HG02938 (cell line): Measurements from ENCODE around the gene SCFD2.
"Not testable (repeated sequence)": the region's sequence is repeated elsewhere in the genome, so short reads cannot be mapped to it uniquely, and the experiment has no call there.

Experiments used
- ATAC-seq: cut with Tn5 transposase; IDR thresholded peaks from one replicate; pipeline ENCODE4 v1.9.1; 2021; ENCODE audit warnings: mild to moderate bottlenecking, moderate library complexity; ENCODE audit not compliant: unreplicated experiment

Gene SCFD2

DNA sequence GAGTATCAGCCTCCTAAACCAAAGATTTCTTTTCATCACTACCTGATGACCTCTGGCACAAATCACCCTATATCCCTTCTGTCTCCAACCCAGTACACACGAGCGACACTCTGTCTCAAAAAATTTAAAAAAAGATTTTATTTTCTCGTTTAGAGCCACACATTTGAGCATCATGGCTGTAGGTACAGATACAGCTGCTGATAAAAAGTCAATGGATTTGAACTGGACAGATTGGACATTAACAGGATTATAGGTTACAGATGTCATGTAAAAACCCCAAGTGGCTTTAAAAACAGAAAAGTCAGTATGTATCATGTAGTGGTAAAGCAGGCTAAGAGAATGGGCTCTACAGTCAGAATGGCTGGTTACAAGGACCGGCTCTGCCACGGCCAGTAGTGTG lies 171.1 kb downstream of the SCFD2 start:
- no peak for ATAC-seq

DNA sequence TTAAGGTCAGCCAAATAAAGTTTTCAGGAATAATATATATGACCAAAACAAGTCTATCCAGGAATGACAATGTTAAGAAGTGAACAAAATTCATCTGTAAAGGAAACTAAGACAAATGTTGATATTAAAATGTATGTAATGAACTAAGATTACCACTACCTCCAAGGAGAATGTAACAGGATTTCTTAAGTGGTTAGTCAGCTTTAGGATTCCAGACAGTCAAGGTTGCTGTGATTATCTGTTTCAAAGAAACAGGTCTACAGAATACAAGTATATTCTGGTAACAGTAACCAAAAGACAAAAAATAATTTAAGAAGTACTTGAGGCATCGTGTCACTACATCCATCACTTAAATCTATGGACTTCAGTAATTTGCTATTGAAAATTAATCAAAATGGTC lies 172.8 kb downstream of the SCFD2 start:
- no peak for ATAC-seq

DNA sequence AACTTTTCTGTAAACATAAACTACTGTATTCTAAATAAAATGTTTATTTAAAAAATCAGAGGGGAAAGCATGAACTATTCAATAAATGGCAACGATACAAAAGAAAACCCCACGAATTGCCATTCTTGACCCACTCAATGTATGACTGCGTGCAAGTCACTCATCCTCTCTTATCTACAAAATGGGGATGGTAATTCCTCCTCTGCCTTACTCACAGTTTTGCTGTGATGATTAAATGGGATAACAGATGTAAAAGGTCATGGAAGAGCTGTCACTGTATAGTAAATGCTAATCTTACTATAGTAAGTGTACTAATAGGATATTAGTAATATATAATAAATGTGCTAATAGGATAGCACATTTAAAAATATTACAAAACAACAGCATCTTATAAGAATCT lies 173.4 kb downstream of the SCFD2 start:
- no peak for ATAC-seq

DNA sequence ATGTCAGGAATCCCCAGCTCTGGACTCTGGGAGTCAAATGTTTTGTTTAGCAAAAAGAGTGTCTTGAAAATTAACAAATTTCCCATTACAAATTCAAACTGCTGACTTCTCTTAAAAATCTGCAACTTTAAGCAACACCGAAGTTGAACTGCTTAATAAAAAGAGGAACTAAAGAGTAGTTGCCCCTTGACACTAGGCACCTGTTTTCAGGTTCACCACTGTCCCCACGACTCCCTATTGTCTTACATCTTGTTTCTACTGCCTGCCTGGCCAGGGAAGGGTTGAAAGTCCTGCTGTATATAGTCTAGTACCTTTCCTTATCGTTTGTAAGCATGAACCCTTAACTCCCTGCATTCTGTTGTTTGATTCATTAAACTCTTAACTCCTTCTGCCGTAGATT lies 173.9 kb downstream of the SCFD2 start:
- no peak for ATAC-seq

DNA sequence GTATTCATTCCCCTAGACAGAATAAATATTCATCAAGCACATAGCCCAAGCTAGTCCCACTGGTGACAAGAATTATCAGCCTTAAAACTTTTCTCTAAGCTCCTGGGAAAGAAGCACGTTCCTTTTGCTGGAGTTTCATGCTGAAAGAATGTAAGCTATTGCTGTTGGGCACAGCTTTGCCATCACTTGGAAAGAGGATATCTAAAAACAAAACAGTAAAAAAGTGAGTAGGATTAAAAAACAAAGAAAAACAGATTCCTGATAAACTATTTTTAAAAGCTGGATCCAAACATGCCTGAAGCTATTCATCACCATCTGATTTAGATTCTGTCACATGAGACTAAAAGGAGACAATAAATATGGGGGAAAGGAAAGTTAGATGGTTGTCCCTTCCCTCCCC lies 176.8 kb downstream of the SCFD2 start:
- ATAC-seq, result no peak

DNA sequence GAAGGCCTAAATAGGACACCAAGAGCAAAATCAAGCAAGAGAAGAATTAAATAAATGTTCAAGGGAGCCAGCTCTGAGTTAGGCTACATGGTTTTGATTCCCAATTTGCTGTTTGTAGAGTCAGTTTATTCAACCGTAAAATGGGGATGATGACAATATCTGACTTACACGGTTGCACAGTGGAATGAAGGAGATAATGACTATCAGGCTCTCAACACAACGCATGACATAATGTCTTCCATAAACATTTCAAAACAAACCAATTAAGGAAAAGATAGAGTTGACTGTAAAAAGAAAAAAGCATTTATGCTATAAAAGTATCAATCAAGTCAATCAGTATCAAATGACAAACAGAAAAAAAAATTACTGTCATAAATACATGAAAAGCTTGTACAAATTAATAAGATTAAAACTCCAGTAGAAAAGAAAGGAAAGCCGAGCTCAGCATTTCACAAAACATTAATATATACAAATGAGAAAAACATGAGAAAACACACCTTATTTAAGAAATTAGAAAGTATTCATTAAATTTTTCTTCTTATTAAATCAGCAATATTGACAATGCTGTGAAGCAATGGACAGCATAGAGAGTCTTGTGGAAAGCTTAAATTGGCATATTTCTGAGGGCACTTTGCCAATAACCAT lies 179.0 kb downstream of the SCFD2 start:
- no peak for ATAC-seq

DNA sequence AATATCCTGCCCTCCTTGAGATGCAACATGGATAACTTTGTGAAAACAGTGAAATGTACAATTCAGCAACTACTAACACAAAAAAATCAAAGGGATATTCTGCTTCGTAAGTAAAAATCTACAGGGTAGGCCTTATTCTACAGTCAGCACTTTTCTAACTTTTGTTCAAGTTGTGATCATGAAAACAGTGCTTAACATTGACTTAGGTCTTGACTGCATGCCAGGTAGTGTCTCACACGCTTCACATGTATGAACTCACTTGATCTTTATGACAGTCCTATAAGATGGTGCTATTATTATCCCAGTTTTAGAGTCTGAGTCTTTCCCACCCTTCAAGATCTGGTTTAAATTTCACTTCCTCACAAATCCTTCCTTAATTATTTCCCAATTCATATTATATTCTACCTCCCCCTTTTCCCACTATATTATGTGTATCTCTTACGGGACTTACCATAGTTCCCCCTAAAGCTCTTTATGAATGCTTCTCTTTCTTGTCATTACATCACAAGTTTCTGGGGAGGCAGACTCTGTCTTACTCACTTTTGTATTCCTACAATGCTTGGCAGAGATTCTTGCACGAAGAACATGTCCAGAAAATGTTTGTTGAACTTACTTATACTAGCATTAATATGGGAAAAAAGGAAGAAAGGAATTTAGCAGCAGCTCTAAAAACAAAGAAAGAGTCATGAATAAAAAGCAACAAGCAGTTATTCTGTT lies 179.8 kb downstream of the SCFD2 start:
- no peak for ATAC-seq

DNA sequence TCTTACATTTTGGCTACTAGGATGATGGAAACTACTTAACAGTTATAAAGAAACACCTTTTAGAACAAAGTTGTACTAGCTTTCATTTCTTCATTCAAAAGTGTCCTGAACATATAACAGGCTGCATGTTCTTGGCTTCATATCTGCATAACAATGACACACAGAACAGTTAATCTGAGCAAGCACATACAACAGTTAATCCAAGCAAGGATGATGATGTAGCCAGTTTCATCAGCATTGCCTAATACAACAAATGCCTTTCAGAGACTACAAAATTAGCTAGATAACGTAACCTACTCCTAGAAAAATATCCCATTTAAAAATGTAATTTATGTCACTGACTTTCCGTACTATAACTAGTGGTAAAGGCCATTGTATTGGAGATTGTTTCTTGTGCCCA lies 182.1 kb downstream of the SCFD2 start:
- ATAC-seq, result no peak

DNA sequence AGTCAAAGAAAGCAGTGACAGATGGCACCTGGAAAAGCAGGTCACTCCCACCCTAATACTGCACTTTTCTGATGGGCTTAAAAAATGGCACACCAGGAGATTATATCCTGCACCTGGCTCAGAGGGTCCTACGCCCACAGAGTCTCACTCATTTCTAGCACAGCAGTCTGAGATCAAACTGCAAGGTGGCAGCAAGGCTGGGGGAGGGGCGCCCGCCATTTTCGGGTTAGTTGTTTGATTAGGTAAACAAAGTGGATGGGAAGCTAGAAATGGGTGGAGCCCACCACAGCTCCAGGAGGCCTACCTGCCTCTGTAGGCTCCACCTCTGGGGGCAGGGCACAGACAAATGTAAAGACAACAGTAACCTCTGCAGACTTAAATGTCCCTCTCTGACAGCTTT lies 188.1 kb downstream of the SCFD2 start:
- not testable (repeated sequence) for ATAC-seq

DNA sequence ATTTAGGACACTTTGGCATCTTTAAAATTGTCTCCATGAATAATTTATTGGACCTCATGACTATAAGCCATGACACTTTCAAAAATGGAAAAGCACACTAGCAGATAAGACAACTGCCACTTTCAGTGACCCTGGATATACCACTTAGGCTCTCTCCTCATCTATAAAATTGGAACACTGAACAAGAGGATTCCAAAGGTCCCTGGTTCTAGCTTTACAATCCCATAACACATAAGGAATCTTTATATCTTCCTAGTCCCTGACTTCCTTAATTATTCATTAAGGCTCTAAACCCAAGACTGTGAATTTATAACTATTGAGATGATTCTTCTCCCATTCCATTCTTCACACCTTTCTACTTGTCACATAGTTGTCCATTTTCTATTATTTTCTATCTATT lies 190.2 kb downstream of the SCFD2 start:
- no peak for ATAC-seq

DNA sequence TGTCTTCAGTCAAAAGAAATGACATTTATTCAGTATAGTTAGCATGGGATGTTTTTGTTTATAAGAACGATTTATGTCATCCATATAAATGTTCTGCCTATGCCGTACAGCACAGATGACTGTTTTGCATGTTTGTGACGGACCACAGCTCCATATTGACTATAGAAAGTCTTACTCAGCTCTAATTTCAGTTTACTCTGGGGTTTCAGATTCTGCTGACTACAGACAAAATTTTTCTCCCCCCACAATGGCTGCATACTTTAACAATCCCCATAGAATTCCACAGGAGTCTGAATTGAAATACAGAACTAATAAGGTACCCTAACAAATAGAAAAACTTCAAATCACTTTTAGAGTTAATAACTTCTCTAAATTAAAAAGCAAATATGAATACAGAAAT lies 191.0 kb downstream of the SCFD2 start:
- no peak for ATAC-seq

DNA sequence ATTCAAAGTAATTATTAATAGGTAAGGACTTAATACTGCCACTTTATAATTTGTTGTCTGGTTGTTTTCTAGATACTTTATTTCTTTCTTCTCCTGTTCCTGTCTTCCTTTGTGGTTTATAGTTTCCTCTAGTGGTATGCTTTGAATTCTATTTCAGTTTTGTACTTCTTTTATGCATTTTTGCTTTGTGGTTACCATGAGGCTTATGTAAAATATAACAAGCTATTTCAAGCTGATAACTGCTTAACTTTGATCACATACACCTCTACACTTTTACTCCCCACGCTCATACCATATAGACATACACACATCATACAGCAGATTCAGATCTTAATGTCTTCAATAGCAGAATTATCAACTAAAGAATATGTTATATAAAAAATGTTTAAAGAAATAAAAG lies 192.3 kb downstream of the SCFD2 start:
- ATAC-seq, result no peak

DNA sequence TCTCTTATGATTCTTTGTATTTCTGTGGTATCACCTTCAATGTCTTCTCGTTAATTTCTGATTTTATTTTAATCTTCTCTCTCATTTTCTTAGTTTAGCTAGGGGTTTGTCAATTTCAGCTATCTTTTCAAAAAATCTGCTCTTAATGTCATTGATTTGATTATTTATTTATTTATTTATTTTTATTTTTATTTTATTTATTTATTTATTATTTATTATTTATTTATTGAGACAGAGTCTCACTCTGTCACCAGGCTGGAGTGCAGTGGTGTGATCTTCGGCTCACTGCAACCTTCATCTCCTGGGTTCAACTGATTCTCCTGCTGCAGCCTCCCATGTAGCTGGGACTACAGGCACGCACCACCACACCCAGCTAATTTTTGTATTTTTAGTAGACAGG lies 194.1 kb downstream of the SCFD2 start:
- no peak for ATAC-seq

DNA sequence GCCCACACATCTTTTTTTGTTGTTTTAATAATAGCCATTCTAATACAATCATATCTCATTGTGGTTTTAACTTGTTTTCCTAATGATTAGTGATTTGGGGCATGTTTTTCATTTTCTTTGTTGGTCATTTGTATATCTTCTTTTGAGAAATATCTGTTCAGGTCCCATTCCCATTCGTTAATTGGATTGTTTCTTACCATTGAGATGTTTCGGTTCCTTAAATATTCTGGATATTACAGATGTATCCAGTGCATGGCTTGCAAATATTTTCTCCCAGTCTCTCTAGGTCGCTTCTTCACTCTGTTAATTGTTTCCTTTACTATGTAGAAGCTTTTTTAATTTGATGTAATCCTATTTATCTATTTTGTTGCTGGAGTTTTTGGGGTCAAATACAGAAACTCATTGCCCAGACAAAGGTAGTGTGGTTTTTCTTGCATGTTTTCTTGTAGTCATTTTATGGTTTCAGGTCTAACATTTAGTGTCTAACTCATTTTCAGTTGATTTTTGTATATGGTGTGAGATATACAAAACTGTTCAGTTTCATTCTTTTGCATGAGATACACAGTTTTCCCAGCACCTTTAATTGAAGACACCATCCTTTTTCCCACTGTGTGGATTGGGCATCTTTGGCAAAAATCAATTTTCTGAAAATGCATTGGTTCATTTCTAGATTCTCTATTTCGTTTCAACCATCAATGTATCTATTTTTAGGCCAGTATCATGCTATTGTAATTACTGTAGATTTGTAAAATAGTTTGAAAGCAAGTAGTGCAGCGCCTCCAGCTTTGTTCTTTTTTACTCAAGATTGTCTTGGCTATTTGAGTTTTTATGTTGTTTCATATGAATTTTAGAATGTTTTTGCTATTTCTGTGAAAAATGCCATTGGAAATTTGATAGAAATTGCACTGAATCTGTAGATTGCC lies 195.9 kb downstream of the SCFD2 start:
- ATAC-seq, result no peak

DNA sequence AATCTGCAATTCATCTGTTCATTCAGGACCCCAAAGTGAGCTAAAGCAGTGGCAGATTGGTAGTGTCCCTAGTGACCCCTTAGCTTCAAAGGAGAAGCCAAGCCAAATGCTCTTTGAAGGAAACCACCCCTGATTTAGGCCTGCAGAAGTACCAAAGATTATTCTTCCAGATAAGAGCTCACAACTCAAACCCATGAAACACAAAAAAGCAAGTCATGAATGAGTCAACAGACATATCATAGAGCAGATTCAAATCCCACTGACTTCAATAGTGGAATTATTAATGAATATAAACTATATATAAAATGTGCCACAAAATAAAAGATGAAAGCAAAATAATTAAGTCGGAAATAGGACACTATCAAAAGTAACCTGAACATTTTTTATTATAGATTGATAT lies 197.6 kb downstream of the SCFD2 start:
- no peak for ATAC-seq

DNA sequence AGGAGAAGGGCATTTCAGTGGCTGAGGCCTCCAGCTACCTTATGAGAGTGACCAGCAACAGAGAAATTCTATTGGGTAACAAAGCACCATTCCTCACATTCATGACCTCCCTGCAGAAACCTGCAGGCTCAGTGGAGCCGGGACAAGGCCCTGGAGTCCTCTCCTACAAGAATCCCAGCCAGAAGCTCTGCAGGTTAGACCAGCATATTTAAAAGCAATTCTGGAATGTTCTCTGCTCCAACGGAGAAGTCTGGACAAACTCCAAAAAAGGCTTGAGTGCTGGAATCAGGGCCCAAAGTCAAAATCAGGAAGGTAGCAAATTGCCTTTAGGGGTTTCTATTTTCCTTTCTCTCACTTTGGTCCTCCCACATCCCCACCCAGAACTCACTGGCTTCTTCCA lies 202.9 kb downstream of the SCFD2 start:
- no peak for ATAC-seq

DNA sequence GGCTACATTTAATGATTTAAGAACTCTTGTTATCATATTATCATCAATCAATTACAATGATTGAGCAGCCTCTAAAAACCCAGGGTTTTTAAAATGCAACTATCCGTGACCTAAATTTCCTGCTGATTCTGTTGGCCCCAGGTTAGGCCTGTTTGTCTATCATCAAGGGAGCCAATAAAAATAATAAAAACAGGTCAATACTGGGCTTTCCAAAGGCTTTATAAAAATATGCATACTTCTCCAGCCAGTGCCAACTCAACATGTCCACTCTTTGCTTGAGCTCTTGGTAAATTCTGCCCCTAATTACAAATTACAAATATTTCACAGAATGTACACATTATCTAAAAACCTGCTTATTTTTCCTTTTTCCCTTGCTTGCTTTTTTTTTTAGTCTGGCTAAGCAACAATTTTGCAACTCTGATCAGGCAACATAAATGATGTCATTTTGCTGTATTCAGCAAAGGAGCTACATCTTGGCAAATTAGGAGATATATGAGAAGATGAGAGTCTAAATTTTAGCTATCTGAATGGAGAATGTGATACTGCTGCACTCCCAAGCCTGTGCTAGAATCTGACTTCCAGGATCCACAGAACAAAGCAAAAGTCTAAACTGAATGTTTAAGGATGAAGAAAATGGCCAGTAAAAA lies 204.0 kb downstream of the SCFD2 start:
- ATAC-seq, result no peak

DNA sequence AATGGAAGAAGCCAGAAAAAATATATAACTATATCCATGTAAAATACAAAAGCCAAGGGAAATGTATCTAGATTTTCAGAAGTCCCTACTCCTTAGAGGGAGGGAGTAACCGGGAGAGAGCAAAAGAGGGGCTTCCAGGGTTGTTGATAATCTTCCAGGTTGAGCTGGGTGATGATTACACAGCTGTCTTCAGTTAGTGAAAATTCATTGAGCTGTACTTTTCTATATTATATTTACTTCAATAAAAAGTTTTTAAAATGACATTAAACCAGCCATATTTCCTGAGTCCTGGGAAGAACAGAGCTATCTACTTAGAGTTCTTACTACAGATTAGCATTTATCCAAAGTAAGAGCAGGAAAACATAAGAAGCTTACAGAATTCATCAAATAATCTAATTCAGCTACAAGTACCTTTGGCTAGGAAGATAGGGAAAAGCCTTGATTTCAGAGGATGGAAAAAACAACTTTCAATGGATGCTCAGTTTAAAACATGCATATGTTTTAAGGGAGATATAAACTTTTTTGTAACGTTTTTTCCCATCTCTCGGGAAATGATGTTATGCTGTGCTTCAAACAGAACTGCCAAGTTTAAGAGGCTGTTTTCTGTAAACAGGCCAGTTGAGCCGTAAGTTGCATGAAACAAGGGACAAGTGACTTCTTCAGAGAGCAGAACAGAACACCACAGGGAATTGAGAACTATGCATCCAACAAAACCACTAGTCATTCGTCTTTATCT lies 204.6 kb downstream of the SCFD2 start:
- no peak for ATAC-seq

DNA sequence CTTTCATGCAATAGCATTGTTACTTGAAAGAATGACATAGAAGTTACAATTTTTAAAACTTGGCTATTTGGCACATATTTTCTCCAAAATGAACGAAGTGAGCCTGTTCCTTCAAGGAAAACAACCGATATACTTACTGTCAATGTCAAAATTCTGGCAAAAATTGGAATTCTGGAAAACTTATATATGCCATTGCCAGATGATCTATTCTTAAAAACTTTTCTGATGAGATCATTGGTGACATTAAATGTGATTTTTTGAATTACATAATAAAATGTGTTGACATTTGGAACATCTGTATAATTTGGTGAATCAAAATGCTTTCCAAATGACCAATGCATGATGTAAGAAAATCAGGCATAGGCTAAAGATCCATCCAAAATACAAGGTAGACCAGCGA lies 209.0 kb downstream of the SCFD2 start:
- no peak for ATAC-seq

DNA sequence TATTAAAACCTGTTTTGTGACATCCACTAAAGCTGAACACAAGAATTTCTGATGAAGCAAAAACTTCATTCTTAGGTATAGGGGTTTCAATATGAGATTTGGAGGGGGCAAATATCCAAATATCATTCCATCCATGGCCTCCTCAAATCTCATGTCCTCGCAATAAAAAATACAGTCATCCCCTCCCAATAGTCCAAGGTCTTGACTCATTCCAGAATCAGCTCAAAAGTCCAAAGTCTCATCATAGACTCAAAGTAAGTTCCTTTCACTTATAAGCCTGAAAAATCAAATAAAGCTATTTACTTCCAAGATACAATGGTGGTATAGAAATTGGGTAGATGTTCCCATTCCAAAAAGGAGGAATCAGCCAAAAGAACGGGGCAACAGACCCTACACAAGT lies 213.4 kb downstream of the SCFD2 start:
- no peak for ATAC-seq

DNA sequence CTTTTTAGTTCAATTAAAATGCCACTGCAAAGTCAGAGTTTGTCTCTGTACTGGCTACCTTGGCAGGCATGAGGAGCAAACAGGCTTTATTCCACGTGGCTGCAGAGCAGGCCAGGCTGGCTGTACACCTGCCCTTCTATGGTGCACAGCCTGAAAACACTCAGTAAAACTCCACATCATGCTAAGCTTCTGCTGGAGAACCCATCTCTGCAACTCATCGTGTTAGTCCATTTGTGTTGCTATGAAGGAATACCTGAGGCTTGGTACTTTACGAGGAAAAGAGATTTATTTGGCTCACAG lies 214.4 kb downstream of the SCFD2 start:
- no peak for ATAC-seq
